HG03097 (cell line): Measurements from ENCODE around the gene STPG2.

Experiments
- ATAC-seq: cut with Tn5 transposase; IDR thresholded peaks from one replicate; pipeline ENCODE4 v1.9.1; 2021; ENCODE audit not compliant: unreplicated experiment, low FRiP score

Gene STPG2

DNA sequence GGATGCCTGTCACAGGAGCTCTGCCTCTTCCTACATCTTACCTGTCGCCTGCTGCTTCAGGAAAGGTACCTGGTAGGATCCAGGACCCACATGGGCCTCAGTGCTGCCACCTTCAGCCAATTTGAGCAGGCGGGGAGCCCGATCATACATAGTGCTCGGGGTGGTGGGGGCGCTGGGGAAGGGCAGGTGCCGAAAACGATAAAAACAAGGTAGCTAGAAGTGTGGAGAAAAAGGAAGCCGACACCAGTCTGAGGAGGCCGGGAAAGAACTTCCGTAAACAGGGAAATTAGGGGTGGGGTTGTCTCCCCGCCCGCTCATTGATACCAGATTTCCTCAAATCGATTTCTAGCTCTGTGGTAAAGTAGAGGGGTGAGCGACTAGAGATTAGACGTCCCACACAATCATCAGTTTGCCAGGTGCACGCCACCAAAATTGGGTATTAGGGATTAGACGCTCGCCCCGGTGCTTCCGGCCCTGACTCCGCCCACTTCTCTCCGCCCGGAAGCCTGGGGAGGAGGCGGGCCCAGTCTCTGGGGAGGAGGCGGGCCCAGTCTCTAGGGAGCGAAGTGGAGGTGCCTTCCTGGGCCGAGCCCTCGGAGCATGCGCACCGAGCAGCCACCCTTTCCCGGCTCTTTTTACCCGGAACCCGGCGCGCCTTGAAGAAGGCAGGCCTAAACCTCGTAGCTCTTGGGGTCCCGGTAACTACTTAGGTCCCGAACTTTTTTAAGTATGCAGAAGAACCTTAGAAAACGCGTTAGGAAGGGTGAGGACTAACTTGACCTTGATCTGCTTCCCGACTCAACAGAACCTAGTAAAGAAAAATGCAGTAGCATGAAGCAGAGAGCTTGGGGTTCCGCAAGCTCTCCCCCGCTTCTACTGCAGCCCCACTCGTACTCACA is at the start of gene STPG2:
Gene STPG2, minus strand, starts transcription at position 476 of the 899 bp plus-strand sequence.
- ATAC-seq = peak; percentile 96

DNA sequence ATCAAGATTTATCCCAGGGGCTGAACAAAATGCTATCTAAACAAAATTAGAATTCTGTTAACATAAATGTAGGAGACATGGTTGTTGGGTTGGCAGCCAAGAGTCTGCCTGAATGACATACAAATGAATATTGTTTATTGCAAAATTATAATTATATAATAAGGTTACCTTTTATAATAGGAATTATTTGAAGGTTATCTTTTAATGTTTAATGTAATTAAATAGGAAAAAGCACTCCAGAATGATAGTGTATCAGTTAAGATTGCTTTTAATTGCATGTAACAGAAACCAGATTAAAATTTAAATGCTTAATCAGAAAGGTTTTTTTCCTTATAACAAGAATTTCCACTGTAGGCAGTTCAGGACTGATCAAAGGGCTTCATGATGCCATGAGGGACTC is 42.0 kb upstream of the STPG2 start:
- ATAC-seq = no peak

DNA sequence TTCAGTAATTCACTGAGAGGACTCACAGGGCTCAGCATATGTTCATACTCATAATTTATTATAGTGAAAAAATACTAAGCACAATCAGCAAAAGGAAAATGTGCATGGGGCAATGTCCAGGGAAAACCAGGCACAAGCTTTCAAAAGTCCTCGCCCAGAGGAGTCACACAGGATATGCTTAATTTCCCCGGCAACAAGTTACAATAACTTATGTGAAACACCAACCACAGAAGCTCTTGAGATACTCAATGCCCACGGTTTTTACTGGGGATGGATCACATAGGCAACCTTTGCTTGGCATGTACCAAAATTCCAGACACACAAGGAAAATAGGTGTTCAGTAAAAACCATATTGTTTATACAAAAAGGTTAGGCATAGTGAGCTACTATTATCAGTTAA is 38.5 kb upstream of the STPG2 start:
- ATAC-seq = no peak

DNA sequence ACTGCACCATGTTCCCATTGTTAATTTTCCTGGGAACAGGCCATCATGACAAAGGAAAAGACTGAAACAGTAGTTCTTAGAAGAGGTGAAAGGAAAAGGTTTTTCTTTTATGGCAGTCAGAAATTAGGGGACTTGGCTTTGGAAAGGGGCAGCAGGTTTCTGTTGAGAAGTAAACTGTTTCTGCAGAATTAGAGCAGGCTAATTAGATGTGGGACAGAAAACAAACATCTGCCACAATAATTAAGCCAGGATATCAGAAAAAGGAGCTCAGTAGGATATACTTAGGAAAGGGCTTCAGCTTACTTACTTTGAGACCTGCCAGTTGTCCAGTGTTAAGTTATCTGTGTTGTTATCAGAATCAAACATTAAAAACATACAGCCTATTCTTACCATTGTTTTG is 36.7 kb upstream of the STPG2 start:
- no peak for ATAC-seq

DNA sequence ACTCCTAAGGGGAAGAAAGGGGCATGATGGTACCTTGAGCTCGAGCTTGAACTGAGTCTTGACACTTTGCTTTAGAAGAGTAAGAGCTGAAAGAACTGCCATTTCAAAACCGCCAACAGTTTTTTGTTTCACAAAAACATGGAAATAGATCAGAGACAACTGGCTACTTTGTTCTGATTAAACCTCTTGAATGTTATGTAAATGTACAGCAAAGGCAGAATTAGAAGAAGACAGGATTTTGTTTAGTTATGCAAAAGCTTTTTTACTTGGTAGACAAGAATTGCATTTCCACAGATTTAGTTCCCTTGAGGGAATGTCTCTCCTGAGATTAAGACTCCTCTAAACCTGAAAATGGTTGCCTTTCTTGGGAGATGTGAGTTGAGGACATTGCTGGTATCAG is 33.3 kb upstream of the STPG2 start:
- no peak for ATAC-seq

DNA sequence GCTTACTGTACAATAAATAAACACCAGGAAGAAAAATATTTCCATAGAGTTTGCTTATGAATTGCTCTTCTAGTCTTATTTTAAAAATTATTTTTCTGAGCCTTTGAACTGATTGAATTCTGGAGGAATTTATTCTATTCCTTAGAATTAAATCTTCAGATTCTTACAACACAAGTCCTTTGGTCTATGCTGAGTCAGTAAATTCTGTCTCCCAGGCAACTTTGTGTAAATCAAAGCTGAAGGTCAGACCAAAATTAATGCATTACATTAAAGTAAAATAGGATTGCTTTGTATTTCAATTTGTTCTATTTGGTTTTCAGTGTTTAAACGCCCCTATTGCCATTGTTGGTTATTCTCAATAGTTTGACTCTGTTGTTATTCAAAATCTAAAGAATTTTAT is 26.8 kb upstream of the STPG2 start:
- no peak for ATAC-seq

DNA sequence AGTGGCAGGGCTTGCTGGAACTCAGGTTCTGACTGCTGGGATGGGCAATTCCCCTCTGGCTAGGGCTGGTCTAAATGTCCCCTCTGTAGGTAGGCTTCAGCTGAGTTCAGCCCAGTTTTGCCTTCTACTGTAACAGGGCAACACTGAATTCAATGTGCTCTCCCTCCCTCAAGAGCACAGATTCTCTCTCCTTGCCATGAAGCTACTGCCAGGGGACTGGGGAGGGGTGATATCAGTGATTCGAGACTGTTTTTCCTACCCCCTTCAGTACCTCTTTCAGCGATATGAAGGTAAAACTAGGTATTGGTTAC is 23.4 kb upstream of the STPG2 start:
- ATAC-seq = no peak

DNA sequence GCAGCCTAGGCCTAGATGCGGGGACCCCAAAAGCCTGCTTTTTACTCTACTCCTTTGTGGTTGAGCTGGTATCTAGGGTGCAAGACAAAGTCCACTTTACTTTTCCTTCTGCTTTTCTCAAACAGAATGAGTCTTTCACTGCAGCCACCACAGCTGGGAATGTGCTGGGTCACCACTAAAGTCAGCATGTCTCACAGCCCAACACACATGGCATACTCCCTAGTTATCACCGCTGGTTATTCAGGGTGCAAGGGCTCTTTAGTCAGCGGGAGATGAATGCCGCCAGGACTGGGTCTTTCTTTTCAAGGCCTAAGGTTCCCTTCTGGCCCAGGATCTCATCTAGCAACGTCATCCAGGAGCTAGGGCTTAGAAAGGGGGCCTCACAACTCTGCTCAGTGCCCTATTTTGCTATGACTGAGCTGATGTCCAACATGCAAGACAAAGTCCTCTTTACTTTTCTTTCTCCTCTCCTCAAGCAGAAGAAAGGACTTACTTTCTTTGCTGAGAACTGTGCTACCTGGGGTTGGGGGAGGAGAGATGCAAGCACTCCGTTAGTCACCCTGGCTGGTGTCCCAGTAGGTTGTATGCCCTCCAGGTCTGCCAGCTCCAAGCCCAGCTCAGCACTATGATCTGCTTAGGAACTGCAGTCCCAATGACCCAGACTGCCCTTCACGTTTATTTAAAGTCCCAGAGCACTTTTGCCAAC is 22.9 kb upstream of the STPG2 start:
- ATAC-seq = no peak

DNA sequence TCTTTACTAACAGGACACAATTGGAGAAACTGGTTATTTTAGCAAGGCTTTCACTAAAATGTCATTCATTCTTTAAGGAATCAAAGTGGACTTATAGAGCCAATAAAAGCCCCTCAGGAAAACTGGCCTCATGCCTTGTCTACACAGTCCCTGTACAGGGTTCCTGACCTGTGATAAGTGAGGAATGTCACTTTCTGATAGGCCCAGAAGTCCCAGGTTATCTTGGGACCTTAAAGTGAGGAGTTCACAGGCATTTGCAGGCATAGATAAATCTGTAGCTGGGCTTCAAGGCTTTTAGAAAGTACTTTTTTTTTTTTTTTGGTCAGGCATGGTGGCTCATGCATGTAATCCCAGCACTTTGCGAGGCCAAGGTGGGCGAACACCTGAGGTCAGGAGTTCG is 19.4 kb upstream of the STPG2 start:
- ATAC-seq = no peak

DNA sequence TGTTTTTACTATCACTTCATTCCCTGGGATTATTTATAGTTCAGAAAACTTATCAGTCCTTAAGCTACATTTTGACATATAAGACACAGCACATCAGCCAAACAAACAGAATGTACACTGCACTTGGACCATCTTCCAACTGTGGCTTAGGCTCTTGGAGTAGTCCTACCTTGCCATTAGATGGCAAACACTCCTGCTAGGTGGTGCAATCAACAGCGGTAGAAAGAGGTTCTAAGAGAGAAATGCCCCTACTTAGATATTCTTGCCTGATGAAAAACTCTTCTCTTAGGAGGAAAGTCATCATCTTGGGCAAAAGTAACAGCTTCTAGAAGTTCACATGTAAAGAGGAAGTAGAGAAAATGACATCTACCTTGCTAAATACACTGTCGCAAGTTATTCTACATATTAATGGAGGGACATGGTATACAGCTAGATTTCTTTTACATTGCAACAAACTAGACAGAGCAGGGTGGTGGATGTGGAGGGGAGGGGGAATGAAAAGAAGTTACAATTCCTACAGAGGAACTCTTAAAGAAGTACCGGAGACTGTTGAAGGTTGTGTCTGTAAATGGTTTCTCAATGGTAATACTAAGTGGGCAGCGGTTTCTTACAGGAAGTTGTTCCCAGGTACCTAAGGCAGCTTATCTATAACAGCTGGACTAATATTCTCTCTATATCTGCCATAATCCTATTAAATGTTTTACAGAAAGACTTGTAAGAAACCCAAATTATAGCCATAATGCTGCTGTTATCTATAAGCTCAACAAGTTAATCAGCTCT is 8.1 kb upstream of the STPG2 start:
- ATAC-seq = no peak

DNA sequence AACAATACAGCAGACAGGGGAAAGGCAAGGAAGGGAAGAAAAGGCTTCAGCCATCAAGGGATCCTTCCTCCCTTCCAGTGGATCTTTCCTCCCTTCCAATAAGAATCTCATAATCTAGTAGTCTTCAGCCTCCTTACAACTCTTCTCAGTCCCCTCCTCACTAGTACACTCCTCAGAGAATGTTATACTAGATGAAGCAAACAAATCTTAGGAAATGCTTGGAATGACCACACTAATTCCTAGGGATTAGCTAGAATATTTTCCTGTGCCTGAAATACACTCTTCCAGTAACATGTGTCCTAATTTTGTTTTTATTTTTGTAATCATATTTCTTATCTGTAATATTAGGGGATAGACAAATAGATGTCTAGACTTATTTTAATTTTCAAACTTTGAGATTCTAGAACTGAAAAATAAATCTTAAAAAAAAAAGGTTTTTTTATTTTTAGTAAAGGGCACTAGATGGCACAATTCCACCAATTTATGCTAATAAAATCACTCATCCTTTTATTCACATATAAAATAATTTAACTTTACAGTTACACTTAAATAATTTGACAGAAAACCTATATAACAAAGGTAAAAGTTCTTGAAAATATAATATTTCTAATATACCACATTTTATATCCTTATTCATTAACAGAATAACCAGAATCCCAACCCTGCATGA is 7.0 kb upstream of the STPG2 start:
- ATAC-seq = no peak

DNA sequence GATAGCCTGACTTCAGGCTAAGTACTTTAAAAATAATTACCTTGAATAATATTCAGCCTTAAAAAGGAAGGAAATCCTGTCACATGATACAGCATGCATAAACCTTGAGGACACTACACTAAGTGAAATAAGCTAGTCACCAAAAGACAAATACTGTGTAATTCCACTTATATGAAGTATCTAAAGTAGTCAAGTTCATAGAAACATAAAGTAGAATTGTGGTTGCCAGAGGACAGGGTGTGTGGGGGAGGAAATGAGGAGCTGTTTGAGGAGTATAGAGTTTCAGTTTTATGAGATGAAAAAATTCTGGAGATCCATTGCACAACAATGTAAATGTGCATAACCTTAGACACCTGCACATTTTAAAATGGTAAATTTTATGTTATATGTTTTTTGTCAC is 5.6 kb upstream of the STPG2 start:
- no peak for ATAC-seq

DNA sequence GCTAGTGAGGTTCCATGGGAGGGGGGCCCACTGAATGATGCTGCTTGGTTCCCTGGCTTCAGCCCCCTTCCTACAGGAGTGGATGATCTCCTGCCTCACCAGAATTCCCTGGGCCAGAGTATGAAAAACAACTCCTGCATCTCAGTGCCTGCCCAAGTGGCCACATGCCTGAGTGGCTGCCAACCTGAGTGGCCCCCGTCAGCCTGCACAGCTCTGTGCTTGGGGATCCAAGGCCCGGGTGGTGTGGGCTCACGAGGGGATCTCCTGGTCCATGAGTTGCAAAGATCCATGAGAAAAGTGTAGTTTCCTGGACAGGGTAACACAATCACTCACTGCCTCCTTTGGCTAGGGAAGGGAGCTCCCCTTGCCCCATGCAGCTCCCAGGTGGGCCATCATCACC is 17.1 kb downstream of the STPG2 start:
- no peak for ATAC-seq

DNA sequence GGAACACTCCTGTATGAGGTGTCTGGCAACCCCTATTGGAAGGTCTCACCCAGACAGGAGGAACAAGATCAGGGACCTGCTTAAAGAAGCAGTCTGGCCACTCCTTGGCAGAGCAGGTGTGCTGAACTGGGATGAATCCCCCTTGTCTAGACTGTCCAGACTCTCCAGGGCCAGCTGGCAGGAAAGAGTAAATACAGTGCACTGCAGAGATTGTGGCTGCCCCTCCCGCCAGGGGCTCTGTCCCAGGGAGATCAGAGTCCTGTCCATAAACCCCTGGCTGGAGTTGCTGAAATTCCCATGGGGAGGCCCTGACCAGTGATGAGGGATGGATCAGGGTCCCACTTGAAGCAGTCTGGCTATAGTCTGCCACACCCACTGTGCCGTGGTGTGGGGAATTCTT is 17.7 kb downstream of the STPG2 start:
- no peak for ATAC-seq

DNA sequence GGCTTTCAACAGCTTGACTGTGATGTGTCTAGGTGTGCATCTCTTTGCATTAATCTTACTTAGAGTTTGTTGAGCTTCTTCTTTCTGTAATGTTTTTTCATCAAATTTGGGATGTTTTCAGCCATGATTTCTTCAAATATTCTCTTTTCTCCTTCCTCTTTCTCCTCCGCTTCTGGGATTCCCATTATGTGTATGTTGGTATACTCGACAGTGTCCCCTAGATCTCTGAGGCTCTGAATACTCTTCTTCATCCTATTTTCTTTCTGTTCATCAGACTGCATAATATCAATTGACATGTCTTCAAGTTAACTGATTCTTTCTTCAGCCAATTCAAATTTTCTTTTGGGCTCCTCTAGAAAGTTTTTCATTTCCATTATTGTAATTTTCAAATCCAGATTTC is 25.9 kb downstream of the STPG2 start:
- no peak for ATAC-seq

DNA sequence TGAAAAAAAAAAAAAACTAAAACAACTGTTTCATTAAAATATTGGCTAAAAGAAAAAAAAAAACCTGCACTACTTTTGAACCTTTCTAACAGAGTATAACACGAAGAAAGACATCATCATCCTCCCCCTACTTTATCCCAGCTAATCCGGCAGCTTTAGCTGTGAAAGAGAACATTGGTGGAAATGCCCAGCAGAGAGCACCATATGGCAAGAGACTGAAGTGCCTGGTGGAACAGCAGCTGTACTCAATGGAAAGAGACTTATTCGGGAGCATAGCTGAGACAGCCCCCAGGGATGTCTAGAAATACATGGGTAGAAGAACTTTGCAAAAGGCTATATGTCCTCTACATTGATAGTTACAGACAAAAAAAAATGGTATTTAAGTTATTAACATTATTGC is 30.3 kb downstream of the STPG2 start:
- no peak for ATAC-seq

DNA sequence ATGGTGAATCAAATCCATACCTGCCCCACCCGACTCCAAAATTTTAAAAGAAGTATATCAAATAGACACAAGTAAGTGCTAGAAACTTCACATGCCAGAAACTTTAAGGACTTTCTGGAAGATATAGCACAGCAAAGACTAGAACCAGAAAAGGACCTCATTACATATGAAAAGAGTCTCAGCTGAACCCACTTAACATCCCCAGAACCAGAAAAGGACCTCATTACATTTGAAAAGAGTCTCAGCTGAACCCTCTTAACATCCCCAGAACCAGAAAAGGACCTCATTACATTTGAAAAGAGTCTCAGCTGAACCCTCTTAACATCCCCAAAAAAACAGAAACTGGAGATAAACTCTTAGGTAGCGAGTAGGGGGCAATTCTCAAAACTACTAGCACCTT is 32.3 kb downstream of the STPG2 start:
- no peak for ATAC-seq

DNA sequence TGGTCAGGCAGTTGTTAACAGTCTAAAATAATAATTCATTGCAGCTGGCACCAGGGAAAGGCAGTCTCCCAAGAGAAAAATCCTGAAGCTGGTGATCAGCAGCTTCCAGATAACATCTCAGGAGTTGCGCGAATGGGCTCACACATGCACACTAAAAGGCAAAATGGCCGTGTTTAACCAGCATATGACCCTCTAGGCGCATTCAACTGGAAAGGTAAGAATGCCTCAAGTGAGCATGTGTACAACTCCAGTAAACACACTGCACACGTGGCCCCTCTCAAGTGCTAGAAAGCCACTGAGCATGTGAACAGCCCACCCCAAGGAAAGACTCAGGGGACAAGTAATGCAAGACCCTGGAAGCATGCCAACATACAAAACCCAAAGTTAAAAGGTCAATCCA is 33.1 kb downstream of the STPG2 start:
- no peak for ATAC-seq

DNA sequence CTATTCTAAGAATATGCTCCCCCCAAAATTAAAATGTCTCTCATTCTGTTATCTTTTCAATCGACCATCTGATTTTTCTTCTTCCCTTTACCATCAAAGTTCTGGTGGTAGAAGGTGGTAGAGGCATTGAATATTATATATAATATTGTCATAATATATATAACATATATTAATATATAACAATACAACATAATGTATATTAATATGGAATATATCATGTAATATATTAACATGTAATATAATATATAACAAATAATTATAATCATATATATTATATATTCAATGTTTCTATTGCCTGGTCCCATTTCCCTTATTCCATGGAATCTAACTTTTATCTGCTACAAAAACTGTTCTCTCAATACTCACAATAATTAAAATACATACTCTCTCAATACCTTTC is 40.6 kb downstream of the STPG2 start:
- no peak for ATAC-seq

DNA sequence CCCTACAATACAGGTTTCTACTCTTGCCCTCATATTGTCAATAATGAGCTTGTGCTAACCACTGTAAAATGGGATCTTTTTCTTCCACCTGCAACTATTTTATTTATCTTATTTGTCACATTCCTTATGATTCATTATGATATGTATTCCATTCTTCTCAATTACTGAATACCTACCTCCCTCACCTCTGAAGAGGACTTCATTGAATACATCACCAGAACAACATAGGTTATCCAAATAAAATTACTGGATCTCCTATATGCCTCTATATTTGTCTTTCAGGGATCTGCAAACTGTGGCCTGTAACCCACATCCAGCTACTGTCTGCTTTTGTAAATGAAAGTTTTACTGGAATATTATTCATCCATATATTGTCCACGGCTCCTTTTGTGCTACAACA is 41.3 kb downstream of the STPG2 start:
- ATAC-seq = no peak

DNA sequence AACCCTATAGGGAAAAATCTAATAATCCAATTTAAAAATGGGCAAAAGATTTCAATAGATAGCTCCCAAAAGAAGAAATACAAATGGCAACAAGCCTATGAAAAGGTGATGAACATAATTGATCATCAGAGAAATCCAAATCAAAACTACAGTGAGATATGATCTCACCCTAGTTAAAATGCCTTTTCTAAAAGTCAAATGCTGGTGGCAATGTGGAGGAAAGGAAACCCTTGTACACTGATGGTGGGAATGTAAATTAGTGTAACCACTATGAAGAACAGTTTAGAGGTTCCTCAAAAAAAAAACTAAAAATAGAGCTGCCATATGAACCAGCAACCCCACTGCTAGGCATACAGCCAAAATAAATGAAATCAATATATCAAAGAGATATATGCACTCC is 44.5 kb downstream of the STPG2 start:
- ATAC-seq = no peak
